ENCODE data around the gene RSRC1. TPM values are rescaled to one million over a fixed set of nuclear protein-coding genes. Genes with fewer than 3 reads are reported as not detected.
A peak's percentile ranks its signal among the peaks of the same experiment; 100 is the strongest.

Gene RSRC1
- total and polyA plus RNA-seq, 2 experiments from 2014 or later, result 22.6 to 34.1 TPM

- no peaks in the 10 kb centered on the region for H3K79me2 ChIP-seq
- no peaks in the 10 kb centered on the region for H3K9me2 ChIP-seq (replicated peaks; ENCODE audit: insufficient read depth)
- WGBS (ENCODE audit: low lambda C conversion rate, missing lambda C conversion rate), result 100% methylated on average over 1 of the region's 16 CpGs
- H3K4me3 ChIP-seq, result no peak overlapping the region
- H3K27me3 ChIP-seq, result peaks cover 2% of the 10 kb centered on the region
- H3K36me3 ChIP-seq (replicated peaks; ENCODE audit: insufficient read depth, low read depth), result no peaks in the 10 kb centered on the region
- peak overlapping the region; percentile 87 for H3K4me2 ChIP-seq
- peak; percentile 4 for DNase-seq (ENCODE audit: low spot score)
- H3K9me3 ChIP-seq (ENCODE audit: low read depth), result no peaks in the 10 kb centered on the region
- no peaks in the 10 kb centered on the region for H4K20me1 ChIP-seq (ENCODE audit: insufficient read depth, poor library complexity, severe bottlenecking)
- no peak overlapping the region for H2AFZ ChIP-seq
- H3K27ac ChIP-seq, result no peak overlapping the region
- no peak for TF ChIP-seq EZH2phosphoT487 (IDR thresholded peaks at IDR 0.05; ENCODE audit: low read depth, severe bottlenecking, unreplicated experiment)
- TF ChIP-seq CTCF (IDR thresholded peaks at IDR 0.05; ENCODE audit: poor library complexity), result no peak
- no peak for TF ChIP-seq EZH2 (IDR thresholded peaks at IDR 0.05; ENCODE audit: borderline replicate concordance)
- H3K4me1 ChIP-seq (ENCODE audit: insufficient read depth), result no peaks in the 10 kb centered on the region
Measured at GRCh38 chr3:158571969-158572765, 462.3 kb downstream of the RSRC1 start.

- H3K27ac ChIP-seq, result no peak overlapping the region
- H3K4me3 ChIP-seq, result no peak overlapping the region
- H3K9me2 ChIP-seq (replicated peaks; ENCODE audit: insufficient read depth), result no peaks in the 10 kb centered on the region
- TF ChIP-seq CTCF (IDR thresholded peaks at IDR 0.05; ENCODE audit: poor library complexity) (no peak), EZH2 (IDR thresholded peaks at IDR 0.05; ENCODE audit: borderline replicate concordance) (no peak), EZH2phosphoT487 (IDR thresholded peaks at IDR 0.05; ENCODE audit: low read depth, severe bottlenecking, unreplicated experiment) (no peak)
- H3K27me3 ChIP-seq, result no peaks in the 10 kb centered on the region
- no peaks in the 10 kb centered on the region for H3K36me3 ChIP-seq (replicated peaks; ENCODE audit: insufficient read depth, low read depth)
- 96% methylated on average over 3 of the region's 8 CpGs for WGBS (ENCODE audit: low lambda C conversion rate, missing lambda C conversion rate)
- H4K20me1 ChIP-seq (ENCODE audit: insufficient read depth, poor library complexity, severe bottlenecking), result no peaks in the 10 kb centered on the region
- H2AFZ ChIP-seq, result no peak overlapping the region
- no peaks in the 10 kb centered on the region for H3K9me3 ChIP-seq (ENCODE audit: low read depth)
- H3K4me2 ChIP-seq, result no peak overlapping the region
- no peak for DNase-seq (ENCODE audit: low spot score)
- no peaks in the 10 kb centered on the region for H3K4me1 ChIP-seq (ENCODE audit: insufficient read depth)
- H3K79me2 ChIP-seq, result no peaks in the 10 kb centered on the region
Measured at GRCh38 chr3:158572766-158573060, 462.8 kb downstream of the RSRC1 start.

GRCh38 chr3:158573714-158574113 is 463.8 kb downstream of the RSRC1 start:
- Histone ChIP-seq H3K27me3 (no peaks in the 10 kb centered on the region), H3K4me3 (no peak overlapping the region), H3K36me3 (replicated peaks; ENCODE audit: insufficient read depth, low read depth) (no peaks in the 10 kb centered on the region), H3K9me2 (replicated peaks; ENCODE audit: insufficient read depth) (no peaks in the 10 kb centered on the region), H3K4me1 (ENCODE audit: insufficient read depth) (no peaks in the 10 kb centered on the region), H3K4me2 (no peak overlapping the region), H3K9me3 (ENCODE audit: low read depth) (no peaks in the 10 kb centered on the region), H3K79me2 (no peaks in the 10 kb centered on the region), H3K27ac (no peak overlapping the region), H4K20me1 (ENCODE audit: insufficient read depth, poor library complexity, severe bottlenecking) (no peaks in the 10 kb centered on the region), H2AFZ (no peak overlapping the region)
- no peak for TF ChIP-seq EZH2 (IDR thresholded peaks at IDR 0.05; ENCODE audit: borderline replicate concordance)
- no peak for TF ChIP-seq CTCF (IDR thresholded peaks at IDR 0.05; ENCODE audit: poor library complexity)
- TF ChIP-seq EZH2phosphoT487 (IDR thresholded peaks at IDR 0.05; ENCODE audit: low read depth, severe bottlenecking, unreplicated experiment), result no peak
- 82% methylated on average over 7 of the region's 7 CpGs for WGBS (ENCODE audit: low lambda C conversion rate, missing lambda C conversion rate)
- DNase-seq (ENCODE audit: low spot score), result no peak

All from hepatocyte (in vitro differentiated cells).